OCI-M1 (cell line): Measurements from ENCODE around the gene PSMD11.

Experiments used
- DNase-seq: peaks from one replicate; lab custom pipeline; 2025; lab: John Stamatoyannopoulos, UW

PSMD11 gene

GRCh38 chr17:32491371-32492263, 47.3 kb downstream of the PSMD11 start:
- DNase-seq = no peak

DNA sequence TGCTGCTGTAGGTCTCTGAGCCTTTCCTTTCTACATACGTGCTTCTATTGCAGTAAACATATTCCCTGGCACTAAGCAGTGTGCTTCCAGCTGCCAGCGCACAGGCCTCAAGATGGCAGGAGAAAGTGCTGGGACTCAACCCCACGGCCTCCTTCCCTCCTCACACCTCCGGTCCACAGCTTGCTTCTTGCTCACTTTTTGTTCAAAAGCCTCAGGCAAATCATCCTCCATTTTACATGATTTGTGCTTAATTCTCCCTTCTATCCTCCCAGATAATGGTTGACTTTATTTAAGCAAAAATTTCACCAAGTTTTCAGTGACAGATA, 47.9 kb downstream of the PSMD11 start:
- no peak for DNase-seq

DNA sequence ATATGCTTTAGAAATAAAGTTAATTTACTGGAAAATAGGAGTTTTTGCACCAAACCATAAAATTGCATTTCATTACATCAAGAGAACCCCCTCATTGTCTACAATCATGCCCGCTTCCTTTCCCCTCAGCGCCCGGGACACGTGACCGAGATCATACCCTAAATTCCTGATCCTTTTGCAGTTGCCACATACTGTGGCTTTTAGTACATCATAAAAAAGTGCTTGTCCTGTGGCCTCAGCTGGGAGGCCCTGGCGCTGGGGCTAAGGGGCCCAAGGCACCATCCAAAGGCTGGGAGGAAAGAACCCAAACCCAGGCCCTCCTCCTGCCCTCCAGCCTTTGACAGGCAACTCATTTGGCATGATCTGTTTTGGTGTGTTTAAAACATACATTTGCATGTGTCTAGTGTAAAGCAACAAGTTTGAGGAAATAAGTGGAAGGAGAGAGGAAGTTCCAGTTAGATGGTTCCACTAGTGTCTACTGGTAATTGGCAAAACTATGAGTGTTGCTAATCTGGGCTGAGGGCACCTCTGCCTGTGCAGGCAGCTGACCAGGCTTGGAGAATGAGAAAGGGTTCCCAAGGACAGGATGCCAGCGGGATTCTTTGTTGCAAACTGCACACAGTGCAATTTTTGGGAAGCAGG, 48.5 kb downstream of the PSMD11 start:
- DNase-seq = no peak

GRCh38 chr17:32493571-32493970, 49.3 kb downstream of the PSMD11 start:
- DNase-seq = no peak

- no peak for DNase-seq
Measured at GRCh38 chr17:32493976-32494513, 49.7 kb downstream of the PSMD11 start.

- DNase-seq = no peak
Measured at GRCh38 chr17:32494621-32495358, 50.5 kb downstream of the PSMD11 start.

GRCh38 chr17:32495359-32496231, 51.3 kb downstream of the PSMD11 start:
- DNase-seq = no peak

- no peak for DNase-seq
Measured at GRCh38 chr17:32496395-32497073, 52.2 kb downstream of the PSMD11 start.

DNA sequence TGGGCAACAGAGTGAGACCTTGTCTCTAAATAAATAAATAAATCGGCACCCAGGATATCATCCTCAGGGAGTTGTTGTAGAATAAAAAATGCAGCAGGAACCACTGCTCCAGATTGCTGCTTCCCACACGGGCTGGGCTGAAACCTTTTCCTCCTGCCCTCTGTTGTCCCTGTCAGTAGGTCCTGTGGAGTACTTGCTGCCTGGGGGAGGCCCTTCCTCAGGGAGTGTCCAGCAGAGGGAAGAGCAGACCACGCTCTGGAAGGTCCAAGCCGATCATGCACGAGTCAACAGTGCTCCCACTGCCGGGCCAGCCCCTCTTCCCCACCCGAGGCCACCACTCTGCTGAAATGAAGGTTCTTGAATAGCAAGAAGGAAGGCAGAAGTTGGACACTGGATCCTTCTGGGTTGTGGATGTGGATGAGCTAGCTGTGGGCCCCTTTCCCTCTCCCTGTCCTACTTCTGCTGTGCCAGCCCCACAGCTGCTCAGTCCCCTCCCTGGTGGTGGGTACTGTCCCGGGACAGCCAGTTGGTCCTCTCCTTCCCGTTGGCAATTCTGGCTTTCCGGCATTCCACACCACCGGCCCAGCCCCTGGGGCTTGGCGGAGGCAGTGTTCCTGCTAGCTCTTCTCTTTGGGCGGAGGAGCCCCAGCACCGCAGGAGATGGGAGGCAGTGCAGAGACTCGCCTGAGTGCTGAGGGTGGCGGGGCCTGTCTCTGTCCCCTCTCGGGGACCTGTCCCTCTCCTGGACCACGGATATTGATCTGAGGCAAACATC, 53.3 kb downstream of the PSMD11 start:
- no peak for DNase-seq

DNA sequence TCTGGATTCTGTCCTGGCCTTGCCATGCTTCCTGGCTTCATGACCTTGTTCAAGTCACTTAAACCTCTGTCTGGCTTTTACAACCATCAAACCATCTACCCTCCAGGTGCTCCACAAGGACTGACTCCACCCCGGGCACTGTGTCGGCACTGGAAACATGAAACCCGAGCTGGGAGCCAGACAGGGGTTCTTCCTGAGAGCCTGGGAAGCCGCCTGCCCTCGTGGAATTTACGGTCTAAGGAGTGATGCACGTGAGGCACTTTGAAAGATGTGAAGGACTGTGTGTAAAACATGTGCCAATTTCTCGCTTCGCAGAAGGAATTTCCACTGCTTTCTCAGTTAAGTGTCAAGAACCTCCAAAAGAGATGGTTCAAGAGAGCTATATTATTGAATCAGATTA, 54.1 kb downstream of the PSMD11 start:
- no peak for DNase-seq

DNA sequence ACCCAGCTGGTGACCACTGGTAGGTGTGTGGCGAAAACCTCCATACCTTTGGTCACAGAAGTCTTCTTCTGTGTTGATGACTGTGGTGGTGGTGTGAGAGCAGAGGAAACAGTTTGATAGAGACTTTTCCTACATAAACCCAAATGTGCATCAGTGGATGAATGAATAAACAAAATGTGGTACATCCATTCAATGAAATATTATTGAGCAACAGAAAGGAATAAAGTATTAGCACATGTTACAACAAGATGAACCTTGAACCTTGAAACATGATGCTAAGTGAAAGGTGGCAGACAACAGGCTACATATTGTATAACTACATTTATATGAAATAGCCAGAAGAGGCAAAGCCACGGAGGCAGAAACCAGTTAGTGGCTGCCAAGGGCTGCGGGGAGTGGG, 57.7 kb downstream of the PSMD11 start:
- DNase-seq = no peak

GRCh38 chr17:32502710-32503109, 58.4 kb downstream of the PSMD11 start:
- no peak for DNase-seq

GRCh38 chr17:32503251-32504165, 59.2 kb downstream of the PSMD11 start:
- DNase-seq = no peak

GRCh38 chr17:32504166-32504990, 60.1 kb downstream of the PSMD11 start:
- no peak for DNase-seq

- no peak for DNase-seq
Measured at GRCh38 chr17:32508926-32509325, 64.6 kb downstream of the PSMD11 start.

- DNase-seq = no peak
Measured at GRCh38 chr17:32510466-32510865, 66.2 kb downstream of the PSMD11 start.

DNA sequence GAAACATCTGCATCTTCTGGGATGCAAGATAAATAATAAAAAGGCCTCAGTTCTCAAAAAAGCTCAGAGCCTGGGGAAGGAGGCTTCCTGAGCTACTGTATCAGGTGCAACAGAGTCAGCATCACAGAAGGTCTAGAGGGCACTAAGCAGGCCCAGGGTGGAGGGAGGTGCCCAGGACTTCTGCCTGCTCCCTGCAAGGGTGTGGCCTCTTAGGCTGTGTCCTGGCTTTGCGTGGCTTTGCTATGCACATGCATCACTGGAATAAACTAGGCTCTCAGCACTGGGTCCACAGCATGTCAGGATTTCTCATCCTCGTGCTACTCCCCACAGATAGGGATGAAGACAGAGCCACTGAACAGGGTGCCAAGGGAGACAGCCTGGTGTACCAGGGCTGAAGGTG, 68.0 kb downstream of the PSMD11 start:
- DNase-seq = no peak

DNA sequence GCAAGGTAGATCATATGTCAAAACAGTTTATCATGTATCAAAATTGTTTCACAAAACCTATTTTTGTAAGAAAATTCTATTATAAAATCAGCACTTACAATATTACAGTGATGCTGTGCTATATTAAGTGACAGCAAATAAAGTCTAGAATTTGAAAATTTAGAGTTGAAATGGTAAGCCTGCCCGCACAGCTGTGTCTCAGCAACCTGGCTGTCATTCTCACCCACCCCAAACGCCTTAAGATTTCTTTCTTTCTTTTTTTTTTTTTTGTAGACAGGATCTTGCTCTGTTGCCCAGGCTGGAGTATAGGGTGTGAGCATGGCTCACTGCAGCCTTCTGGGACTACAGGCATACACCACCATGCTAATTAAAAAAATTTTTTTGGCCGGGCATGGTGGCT, 69.3 kb downstream of the PSMD11 start:
- no peak for DNase-seq
